Tibial nerve (tissue), 3 donors: ENCODE data around the gene SIGLEC7.

Experiments used
- CTCF ChIP-seq, 5 experiments: fragments of 200-600 bp in 3 of 5; fragments of 450-650 bp in 2 of 5; sonication (generic) in 3 of 5; IDR thresholded peaks; one replicate each; pipeline ENCODE4 v1.5.1; 2016 to 2019; ENCODE audit warnings: antibody characterized with exemption in 5 of 5, mild to moderate bottlenecking in 3 of 5, moderate library complexity in 2 of 5
- POLR2A ChIP-seq, 2 donors: fragments of 450-650 bp; IDR thresholded peaks; one replicate each; pipeline ENCODE4 v1.6.1; 2017; ENCODE audit warnings: antibody characterized with exemption in 2 of 2, mild to moderate bottlenecking in 2 of 2, moderate library complexity in 2 of 2

DNA sequence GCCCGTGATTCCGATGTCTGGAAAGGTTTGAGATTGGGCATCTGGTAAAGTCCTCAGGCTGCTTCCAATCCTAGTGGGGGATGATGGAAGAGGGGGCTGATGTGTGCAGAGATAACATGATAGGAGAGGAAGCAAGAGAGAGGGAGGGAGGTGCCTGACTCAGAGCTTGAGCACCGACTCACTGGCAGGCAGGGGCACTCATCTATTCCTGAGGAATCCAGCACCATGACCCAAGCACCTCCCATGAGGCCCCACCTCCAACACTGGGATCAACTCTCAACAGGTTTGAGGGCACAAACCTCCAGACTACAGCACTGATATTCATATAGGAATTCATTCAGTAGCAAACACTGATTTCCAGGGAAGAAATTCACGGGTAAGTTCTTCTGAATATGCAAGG is 23.0 kb upstream of the SIGLEC7 start:
- no peak for TF ChIP-seq POLR2A (IDR thresholded peaks at IDR 0.05)
- TF ChIP-seq CTCF (IDR thresholded peaks at IDR 0.05), result no peak
